GM18526 (cell line): Measurements from ENCODE around the gene OBSCN.

Experiments used
- POLR2A ChIP-seq: IDR thresholded peaks from 3 replicates; pipeline ENCODE4 v1.6.1; 2011; ENCODE audit not compliant: insufficient read length; ENCODE audit errors: extremely low read depth

The OBSCN gene

DNA sequence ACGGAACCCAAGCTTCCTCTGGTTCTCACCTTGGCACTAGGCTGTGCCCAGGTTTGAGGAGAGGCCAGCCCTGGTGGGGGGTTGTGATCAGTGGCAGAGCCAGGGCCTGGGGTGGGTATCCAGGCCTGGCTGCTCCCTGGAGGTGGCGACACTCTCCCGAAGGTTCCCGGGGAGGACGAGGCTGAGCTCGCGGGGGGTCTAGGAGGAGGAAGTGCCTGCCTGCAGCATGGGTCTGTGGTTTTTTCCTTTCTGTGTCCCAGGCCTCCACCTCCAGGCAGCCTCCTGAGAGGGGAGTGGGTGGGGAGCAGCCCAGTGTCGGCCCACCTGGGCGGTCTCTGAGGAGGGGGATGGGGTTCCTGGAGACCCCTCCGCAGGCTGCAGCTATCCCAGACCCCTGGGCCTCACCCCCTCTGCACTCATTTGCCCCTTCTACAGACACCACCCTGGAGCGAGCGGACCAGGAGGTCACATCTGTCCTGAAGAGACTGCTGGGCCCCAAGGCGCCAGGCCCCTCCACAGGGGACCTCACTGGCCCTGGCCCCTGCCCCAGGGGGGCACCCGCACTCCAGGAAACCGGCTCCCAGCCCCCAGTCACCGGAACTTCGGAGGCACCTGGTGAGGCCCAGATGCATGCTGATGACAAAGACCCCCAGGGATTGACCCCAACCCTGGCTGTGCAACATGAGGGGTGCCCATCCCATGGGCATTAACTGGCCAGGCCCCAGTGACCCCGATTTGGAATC, 154.5 kb downstream of the OBSCN start:
- TF ChIP-seq POLR2A: no peak

DNA sequence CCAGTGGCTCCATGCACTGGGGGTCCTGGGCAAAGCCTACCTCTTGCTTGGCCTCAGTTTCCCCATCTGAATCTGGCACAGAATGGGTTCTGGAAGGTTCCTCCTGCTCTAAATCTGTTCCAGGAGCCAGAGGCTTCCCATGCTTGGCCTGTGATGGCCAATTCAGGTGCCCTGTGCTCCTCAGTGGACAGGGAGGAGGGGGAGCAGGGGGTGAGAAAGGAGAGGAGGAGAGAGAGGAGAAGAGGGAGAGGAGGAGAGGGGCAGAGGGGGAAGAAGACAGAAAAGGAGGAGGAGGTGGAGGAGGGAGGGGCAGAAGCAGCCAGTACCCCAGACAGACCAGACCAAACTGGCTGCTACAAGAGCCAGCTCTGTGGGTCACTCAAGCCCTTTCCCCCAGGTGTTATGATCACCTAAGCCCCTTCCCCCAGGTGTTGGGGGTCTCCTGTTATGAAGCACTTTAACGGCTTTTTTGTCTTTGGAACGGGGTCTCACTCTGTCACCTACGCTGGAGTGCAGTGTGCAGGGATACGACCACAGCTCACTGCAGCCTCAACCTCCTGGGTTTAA, 155.1 kb downstream of the OBSCN start:
- TF ChIP-seq POLR2A: no peak

DNA sequence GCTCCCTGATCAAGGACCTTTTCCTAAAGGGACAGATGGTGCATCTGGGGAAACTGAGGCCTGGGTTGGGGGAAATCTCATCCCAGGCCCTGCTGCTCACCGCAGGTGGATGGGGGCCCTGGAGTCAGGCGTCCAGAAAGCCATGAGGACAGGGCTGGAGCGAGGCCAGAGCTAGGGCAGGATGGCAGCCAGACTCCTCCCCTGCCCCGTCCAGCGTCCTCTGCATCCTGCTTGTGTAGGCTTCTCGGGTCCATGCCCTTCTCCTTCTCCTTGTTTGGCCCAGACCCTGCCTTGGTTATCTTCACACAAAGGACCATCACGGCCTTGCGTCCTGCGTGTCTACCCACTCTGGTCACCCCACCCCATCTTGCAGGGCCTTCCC, 155.8 kb downstream of the OBSCN start:
- TF ChIP-seq POLR2A: no peak

DNA sequence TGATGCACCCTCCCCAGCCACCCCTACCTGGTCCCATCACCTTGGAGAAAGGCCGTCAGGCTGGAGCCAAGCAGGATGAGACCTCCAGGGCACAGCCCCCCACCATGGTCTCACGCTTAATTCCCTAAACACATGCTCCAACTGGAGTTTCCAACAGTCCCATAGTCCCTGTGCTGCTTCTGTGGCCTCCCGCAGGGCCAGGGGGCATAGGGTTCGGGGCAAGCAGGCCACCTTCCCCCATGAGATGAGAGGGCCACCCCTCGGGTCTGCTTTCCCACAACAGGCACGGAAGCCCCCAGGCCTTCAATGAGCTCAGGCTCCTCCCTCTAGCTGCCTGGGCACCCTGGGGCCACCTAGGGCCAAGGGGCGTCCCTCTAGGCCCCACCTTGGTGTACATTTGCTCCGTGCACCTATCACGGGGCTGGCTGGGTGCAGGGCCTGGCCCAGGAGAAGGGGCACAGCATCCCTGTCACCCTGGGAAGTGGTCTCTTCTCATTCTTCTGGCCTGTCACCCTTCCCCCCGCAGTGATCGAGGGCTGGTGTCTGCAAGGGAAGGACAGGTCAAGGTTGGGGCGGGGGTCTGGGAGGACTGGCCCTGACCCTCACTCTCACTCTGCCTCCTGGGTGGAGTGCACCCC, 156.3 kb downstream of the OBSCN start:
- TF ChIP-seq POLR2A: no peak

DNA sequence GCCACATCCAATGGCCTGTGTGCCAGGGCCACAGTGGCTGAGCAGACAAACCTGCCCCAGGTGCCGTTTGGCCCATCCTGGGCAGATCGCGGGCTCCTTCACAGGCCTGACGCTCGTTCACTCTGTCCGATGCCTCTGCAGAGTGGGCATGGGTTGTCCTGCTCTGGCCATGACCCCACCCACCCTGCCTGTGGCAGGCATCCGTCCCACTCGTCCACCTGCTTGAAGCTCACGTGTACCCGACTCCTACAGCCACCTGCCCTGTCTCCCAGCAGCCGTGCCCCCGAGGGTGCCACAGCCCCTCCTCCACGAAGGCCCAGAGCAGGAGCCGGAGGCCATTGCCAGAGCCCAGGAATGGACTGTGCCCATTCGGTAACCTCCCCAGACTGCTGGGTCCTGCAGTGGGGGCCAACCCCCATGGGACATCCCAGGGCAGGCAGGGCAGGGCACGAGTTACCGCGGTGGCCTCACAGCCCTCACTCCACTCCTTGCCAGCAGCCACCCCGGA, 156.9 kb downstream of the OBSCN start:
- no peak for TF ChIP-seq POLR2A

DNA sequence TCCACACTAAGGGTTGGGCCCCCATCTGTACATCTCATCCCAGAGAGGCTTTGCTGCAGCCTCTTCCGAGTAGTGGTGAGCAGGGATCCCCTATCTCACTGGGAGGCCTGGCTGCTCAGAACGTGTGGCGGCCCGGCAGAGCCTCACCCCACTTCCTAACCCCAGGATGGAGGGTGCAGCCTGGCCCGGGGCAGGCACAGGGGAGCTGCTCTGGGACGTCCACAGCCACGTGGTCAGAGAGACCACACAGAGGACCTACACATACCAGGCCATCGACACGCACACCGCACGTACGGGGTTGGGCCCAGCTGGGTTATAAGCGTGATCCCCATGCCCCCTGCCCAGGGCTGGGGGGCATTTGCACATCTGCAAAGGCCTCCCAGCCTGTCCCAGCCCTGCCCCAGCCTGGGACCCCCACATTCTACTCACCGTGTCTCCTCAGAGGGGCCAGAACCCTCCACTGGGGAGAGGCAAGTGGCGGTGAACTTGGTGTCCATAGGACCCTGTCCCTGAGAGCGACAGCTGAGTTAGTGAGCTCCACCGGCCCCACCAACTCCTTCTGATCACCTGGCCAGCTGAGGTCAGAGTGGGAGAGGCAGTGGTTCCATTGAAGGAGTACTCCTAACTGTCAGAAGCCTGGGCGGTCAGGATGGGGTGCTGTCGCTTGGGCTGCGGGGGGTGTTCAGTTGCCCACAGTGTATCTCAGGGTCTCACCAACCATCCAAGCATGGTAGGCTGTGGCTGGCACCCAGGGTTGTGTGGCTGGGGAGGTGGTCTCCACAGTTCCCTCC, 157.6 kb downstream of the OBSCN start:
- no peak for TF ChIP-seq POLR2A

DNA sequence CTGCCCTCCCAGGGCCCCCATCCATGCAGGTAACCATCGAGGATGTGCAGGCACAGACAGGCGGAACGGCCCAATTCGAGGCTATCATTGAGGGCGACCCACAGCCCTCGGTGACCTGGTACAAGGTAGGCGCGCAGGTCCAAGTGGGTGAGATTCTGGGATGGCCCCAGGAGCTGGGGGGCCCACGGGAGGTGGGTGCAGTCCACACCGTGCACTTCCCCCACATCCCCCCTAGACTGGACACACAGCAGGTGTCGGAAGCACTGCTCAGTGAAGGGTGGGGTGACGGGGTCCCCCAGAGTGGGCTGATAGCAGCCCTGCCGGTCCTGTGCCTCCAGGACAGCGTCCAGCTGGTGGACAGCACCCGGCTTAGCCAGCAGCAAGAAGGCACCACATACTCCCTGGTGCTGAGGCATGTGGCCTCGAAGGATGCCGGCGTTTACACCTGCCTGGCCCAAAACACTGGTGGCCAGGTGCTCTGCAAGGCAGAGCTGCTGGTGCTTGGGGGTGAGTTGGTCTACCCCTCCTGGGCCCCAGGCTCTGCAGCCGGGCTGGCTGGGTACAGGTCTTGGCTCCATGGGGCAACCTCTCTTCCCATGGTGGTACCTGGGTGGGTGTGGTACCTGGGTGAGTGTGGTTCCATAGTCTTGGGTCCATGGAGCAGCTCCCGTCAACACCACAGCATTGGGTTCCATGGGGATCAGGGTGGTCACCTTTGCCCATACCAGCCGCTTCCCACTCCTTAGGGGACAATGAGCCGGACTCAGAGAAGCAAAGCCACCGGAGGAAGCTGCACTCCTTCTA, 158.4 kb downstream of the OBSCN start:
- no peak for TF ChIP-seq POLR2A

DNA sequence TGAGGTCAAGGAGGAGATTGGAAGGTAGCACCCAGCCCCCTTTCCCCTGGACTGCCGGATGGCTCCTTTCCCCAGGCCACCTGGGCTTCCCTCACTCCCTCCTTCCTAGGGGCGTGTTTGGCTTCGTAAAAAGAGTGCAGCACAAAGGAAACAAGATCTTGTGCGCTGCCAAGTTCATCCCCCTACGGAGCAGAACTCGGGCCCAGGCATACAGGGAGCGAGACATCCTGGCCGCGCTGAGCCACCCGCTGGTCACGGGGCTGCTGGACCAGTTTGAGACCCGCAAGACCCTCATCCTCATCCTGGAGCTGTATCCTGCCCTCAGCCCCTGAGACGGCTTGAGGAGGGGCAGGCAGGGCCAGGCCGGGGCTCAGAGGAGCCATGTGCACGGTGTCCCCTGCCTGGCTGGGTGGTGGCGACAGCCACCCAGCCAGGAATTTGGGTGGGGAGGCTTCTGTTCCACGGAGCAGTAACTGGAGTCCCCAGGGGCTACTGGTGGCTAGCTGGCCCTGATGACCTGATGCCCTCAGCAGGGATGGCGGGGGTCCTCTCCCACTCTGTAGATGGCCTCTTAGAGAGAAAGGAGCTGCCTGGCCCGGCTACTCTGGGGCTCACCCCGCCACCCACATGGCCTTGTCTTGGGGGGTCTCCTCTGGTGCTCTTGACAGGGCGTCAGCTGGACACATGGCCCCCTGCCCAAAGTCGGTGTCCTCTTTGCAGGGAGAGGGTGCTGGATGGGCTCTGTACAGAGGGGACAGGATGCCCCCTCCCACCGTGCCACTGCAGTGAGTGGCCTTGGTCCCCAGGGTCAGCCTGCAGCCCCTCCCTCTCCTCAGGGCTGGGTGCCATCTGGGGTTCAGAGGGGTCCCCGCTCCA, 159.3 kb downstream of the OBSCN start:
- TF ChIP-seq POLR2A: no peak

DNA sequence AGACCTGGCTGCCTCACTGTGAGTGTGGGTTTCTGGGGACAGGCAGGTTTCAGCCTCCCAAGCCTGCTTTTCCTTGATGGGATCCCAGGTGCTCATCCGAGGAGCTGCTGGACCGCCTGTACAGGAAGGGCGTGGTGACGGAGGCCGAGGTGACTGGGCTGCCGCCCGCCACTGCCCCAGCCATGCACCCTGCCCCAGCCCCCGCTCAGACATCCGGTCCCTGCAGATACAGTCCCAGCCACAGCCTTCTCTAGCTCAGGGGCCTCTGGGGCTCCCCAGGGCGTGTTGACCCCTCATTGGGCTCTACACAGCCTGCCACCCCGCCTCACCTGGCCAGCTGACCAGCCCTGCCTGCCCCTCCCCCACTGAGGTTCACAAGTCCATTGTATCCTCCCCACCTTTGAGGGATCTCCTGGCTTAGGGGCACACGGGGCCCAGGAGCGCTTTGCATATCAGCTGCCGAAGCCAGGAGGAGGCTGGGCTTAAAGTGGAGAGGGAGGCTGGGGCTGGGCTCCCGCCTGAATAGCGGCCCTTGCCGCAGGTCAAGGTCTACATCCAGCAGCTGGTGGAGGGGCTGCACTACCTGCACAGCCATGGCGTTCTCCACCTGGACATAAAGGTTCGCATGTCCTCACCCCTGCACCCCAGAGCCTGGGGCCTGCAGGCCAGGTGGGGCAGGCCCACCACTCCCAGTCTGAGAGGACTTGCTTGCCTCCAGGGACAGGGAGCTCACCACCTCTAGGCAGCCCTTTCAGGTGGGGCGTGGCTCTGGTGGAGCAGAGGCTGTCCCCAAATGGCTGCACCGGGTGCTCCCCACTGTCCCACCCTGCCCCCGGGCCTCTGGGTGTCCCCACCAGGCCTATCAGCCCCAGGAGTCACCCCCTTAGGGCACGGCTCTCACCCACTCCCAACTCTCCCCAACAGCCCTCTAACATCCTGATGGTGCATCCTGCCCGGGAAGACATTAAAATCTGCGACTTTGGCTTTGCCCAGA, 160.3 kb downstream of the OBSCN start:
- TF ChIP-seq POLR2A: no peak

DNA sequence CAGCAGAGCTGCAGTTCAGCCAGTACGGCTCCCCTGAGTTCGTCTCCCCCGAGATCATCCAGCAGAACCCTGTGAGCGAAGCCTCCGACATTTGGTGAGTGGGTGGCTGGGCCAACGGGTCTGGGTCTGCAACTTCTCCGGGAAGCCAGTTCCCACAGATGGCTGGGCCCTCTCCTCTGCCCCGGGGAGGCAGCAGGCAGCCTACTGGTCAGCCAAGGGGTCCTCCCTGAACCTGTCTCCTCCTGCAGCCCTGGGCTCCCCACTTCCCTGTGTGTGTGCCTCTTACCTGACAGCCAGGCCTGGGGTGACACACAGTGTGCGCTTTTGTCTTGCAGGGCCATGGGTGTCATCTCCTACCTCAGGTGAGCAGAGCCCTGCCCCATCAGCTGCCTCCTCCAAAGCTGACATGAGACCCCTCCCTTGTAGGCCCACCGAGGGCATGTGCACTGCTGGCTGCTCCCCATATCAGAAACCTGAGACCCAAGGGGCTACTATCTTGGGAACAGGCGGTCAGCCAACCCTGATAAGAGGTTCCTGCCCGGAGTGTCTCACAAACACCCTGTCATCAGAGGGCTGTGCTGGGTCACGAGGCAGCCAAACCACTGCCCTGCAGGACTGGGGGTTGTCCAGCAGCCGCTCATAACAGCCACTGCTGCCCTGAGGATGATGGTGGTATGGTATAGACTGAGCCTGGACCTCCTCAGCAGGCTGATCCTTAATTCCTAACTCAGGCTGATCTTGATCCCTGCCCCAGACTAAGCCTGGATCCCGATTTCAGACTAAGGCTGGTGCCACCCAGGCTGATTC, 161.2 kb downstream of the OBSCN start:
- no peak for TF ChIP-seq POLR2A

DNA sequence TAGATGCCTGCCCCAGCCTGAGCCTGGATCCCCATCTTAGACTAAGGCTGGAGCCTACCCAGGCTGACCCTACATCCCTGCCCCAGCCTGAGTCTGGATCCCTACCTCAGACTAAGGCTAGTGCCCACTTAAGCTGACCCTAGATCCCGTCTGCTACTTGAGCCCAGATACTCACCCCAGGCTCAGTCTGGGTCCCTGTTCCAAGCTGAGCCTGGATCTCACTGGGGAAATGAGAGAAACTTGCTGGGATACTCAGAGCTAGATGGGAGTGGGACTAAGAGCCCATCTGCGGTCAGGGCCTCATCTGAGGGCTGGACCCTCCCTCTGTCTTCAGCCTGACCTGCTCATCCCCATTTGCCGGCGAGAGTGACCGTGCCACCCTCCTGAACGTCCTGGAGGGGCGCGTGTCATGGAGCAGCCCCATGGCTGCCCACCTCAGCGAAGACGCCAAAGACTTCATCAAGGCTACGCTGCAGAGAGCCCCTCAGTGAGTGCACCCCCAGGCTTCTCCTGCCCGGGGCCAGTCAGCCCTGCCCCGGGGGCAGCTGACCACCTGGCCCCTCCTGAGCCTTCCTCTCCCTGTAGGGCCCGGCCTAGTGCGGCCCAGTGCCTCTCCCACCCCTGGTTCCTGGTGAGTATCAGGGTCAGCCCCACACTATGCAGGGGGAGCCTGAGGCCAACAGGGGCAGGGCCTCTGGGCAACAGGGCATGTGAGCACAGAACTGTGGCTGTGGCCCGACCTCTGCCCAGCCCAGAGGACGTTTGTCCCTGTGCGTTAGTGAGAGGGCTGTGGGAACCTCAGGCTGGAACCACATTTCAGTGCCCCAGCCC, 162.0 kb downstream of the OBSCN start:
- TF ChIP-seq POLR2A: no peak
